Uterus (tissue), 4 donors: ENCODE data around the gene HDGFL3. TPM values are rescaled to one million over a fixed set of nuclear protein-coding genes. Genes with fewer than 3 reads are reported as not detected.
"Not testable (repeated sequence)": the region's sequence is repeated elsewhere in the genome, so short reads cannot be mapped to it uniquely, and the experiment has no call there.

Experiments used
- DNase-seq, 2 donors: peaks; one replicate each; pipeline ENCODE4 v3.0.0-alpha.2; 2019 to 2020
- H3K27ac ChIP-seq, 2 donors: fragments of 200-600 bp; sonication (generic); 1 replicate in 1 of 2; 2 replicates in 1 of 2; pipeline ENCODE4 v1.5.1; 2016 to 2018
- H3K27me3 ChIP-seq, 2 donors: fragments of 200-600 bp; sonication (generic); one replicate each; pipeline ENCODE4 v1.5.1; 2018 to 2019; ENCODE audit warnings: control low read depth in 1 of 2
- H3K36me3 ChIP-seq, 2 donors: fragments of 200-600 bp; sonication (generic); one replicate each; pipeline ENCODE4 v1.5.1; 2019; ENCODE audit warnings: control low read depth in 1 of 2
- H3K4me1 ChIP-seq, 2 donors: fragments of 200-600 bp; sonication (generic); one replicate each; pipeline ENCODE4 v1.5.1; 2018 to 2019; ENCODE audit warnings: control low read depth in 1 of 2
- H3K4me3 ChIP-seq, 2 donors: fragments of 200-600 bp; sonication (generic); 1 replicate in 1 of 2; 2 replicates in 1 of 2; pipeline ENCODE4 v1.5.1; 2018 to 2019; ENCODE audit warnings: mild to moderate bottlenecking in 1 of 2
- H3K9me3 ChIP-seq, 2 donors: fragments of 200-600 bp; sonication (generic); one replicate each; pipeline ENCODE4 v1.5.1; 2019; ENCODE audit warnings: control low read depth in 1 of 2
- POLR2A ChIP-seq, 2 donors: fragments of 450-650 bp; IDR thresholded peaks; one replicate each; pipeline ENCODE4 v1.6.1; 2016; ENCODE audit warnings: antibody characterized with exemption in 2 of 2, mild to moderate bottlenecking in 1 of 2, moderate library complexity in 1 of 2
- intact Hi-C: fragments of 100-400 bp; cut with DNase I; formaldehyde crosslinking; loops from one replicate; pipeline ENCODE4 v1.15.1; 2023; ENCODE audit warnings: low total_unique reads
- total RNA-seq, 4 donors: library from RNA; depleted of rRNA in 3 of 4; stranded (reverse); fragments of >200 nt in 3 of 4; gene quantifications; one replicate each; pipeline versions ENCODE4 v1.1.0 to v1.2.4, GENCODE V29; 2014 to 2023
- TF ChIP-seq, protein P1 (sequence below), 4 experiments: fragments of 200-600 bp in 2 of 4; fragments of 450-650 bp in 2 of 4; sonication (generic) in 2 of 4; IDR thresholded peaks; one replicate each; pipeline ENCODE4 v1.5.1; 2016 to 2019; ENCODE audit warnings: antibody characterized with exemption in 4 of 4, mild to moderate bottlenecking in 2 of 4, moderate library complexity in 1 of 4
- donor health status: DM: yes; HTN: yes; CAD: no.

The HDGFL3 gene
- total RNA-seq, 4 donors from 2014 or later, result 12.8 to 70.9 (median 38.1) TPM

DNA sequence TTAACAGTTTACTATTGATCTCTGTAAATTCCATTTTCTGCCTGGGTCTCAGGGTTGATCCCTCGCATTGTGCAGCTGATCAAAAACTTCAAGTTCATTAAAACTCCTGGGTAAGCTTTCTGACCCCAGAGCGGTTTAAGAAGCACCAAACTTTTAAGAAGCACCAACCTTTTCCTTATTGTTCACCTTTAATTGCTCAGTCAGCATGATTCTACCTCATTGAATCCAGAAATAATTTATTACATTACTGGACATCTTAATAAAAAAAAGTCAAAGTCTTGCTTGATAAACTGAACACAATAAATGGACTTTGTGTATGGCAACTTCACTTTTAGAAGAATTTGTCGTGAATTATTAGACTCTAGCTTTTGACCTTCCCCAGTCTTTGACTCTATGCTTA lies 46.9 kb downstream of the HDGFL3 start:
- H3K4me3 ChIP-seq, result no peak overlapping the region
- H3K9me3 ChIP-seq, result peaks cover 0 to 4% of the 10 kb centered on the region in 2 donors
- no peak for TF ChIP-seq POLR2A (IDR thresholded peaks at IDR 0.05)
- TF ChIP-seq, protein P1, sequence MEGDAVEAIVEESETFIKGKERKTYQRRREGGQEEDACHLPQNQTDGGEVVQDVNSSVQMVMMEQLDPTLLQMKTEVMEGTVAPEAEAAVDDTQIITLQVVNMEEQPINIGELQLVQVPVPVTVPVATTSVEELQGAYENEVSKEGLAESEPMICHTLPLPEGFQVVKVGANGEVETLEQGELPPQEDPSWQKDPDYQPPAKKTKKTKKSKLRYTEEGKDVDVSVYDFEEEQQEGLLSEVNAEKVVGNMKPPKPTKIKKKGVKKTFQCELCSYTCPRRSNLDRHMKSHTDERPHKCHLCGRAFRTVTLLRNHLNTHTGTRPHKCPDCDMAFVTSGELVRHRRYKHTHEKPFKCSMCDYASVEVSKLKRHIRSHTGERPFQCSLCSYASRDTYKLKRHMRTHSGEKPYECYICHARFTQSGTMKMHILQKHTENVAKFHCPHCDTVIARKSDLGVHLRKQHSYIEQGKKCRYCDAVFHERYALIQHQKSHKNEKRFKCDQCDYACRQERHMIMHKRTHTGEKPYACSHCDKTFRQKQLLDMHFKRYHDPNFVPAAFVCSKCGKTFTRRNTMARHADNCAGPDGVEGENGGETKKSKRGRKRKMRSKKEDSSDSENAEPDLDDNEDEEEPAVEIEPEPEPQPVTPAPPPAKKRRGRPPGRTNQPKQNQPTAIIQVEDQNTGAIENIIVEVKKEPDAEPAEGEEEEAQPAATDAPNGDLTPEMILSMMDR (IDR thresholded peaks at IDR 0.05), result no peak
- intact Hi-C loops, result no loop called here
- H3K4me1 ChIP-seq, result no peaks in the 10 kb centered on the region
- no peaks in the 10 kb centered on the region for H3K36me3 ChIP-seq
- H3K27ac ChIP-seq, result no peak overlapping the region
- H3K27me3 ChIP-seq, result no peaks in the 10 kb centered on the region
- no peak for DNase-seq

DNA sequence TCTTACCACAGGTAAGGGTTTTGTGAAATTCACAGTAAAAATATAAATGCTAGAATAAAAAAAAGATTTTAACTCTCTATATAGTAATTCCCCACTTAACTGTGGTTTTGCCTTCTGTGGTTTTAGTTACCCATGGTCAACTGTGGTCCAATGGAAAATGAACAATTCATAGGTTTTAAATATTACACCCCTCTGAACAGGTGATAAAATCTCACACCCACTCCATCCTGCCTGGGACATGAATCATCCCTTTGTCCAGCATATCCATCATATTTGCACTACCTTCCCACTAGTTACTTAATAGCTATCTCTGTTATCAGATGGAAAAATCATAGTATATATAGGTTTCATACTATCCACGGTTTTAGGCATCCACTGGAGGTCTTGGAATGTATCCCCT lies 49.2 kb downstream of the HDGFL3 start:
- intact Hi-C loops, result no loop called here
- no peaks in the 10 kb centered on the region for H3K36me3 ChIP-seq
- H3K4me1 ChIP-seq, result no peaks in the 10 kb centered on the region
- no peaks in the 10 kb centered on the region for H3K27me3 ChIP-seq
- H3K27ac ChIP-seq, result no peak overlapping the region
- no peak overlapping the region for H3K4me3 ChIP-seq
- TF ChIP-seq, protein P1 (IDR thresholded peaks at IDR 0.05), result no peak
- no peak for TF ChIP-seq POLR2A (IDR thresholded peaks at IDR 0.05)
- H3K9me3 ChIP-seq, result no peaks in the 10 kb centered on the region
- no peak for DNase-seq

- no peak for TF ChIP-seq POLR2A (IDR thresholded peaks at IDR 0.05)
- TF ChIP-seq, protein P1 (IDR thresholded peaks at IDR 0.05), result no peak
- Histone ChIP-seq H3K4me3 (no peak overlapping the region), H3K4me1 (no peaks in the 10 kb centered on the region), H3K27ac (no peak overlapping the region), H3K27me3 (no peaks in the 10 kb centered on the region), H3K9me3 (no peaks in the 10 kb centered on the region), H3K36me3 (no peaks in the 10 kb centered on the region)
- no peak for DNase-seq
- intact Hi-C loops, result no loop called here
Observed at GRCh38 chr15:83155942-83156341, 51.7 kb downstream of the HDGFL3 start.

DNA sequence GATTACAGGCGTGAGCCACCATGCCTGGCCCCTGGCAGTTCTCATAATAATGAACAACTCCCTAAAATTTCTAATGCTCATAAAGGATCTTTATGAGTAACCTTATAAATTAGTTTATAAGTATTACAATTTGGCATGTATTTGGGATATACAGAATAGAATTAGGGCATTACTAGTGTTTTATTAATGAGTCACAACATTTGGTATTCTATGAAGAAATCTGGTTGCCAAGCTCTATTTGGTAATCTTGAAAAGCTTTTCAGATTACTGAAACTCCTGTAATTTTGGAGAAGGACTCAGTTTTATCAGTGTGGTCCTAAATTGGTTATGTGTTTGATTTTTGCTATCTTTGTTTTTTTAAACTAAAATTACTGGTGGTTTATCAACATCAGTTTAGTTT lies 54.3 kb downstream of the HDGFL3 start:
- no peaks in the 10 kb centered on the region for H3K27me3 ChIP-seq
- no peak for DNase-seq
- no peak overlapping the region for H3K4me3 ChIP-seq
- intact Hi-C loops, result no loop called here
- H3K9me3 ChIP-seq, result no peaks in the 10 kb centered on the region
- TF ChIP-seq, protein P1 (IDR thresholded peaks at IDR 0.05), result no peak
- no peak for TF ChIP-seq POLR2A (IDR thresholded peaks at IDR 0.05)
- H3K27ac ChIP-seq, result no peak overlapping the region
- H3K36me3 ChIP-seq, result no peaks in the 10 kb centered on the region
- H3K4me1 ChIP-seq, result no peaks in the 10 kb centered on the region

GRCh38 chr15:83144771-83145170 lies 62.9 kb downstream of the HDGFL3 start:
- intact Hi-C loops, result no loop called here
- Histone ChIP-seq H3K9me3 (no peaks in the 10 kb centered on the region), H3K27me3 (no peaks in the 10 kb centered on the region), H3K4me1 (no peaks in the 10 kb centered on the region), H3K27ac (no peak overlapping the region), H3K36me3 (no peaks in the 10 kb centered on the region), H3K4me3 (no peak overlapping the region)
- no peak for DNase-seq
- no peak for TF ChIP-seq POLR2A (IDR thresholded peaks at IDR 0.05)
- TF ChIP-seq, protein P1 (IDR thresholded peaks at IDR 0.05), result no peak

DNA sequence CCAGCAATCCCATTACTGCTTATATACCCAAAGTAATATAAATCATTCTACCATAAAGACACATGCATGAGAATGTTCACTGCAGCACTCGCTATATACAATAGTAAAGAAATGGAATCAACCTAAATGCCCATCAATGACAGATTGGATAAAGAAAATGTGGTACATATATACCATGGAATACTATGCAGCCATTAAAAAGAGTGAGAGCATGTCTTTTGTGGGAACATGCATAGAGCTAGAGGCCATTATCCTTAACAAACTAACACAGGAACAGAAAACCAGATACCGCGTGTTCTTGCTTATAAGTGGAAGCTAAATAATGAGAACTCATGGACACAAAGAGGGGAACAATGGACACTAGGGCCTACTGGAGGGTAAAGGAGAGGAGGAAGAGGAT lies 65.5 kb downstream of the HDGFL3 start:
- H3K4me1 ChIP-seq, intact Hi-C loops, H3K27ac ChIP-seq, DNase-seq, H3K27me3 ChIP-seq, H3K4me3 ChIP-seq, H3K36me3 ChIP-seq, H3K9me3 ChIP-seq: not testable (repeated sequence)
